SK-N-MC (cell line): ENCODE results near the gene ARSB.
A peak's percentile ranks its signal among the peaks of the same experiment; 100 is the strongest.

Source experiments
- DNase-seq: peaks from one replicate; pipeline ENCODE4 v3.0.0-alpha.2; 2011; ENCODE audit warnings: low read depth, low spot score
- H3K27ac ChIP-seq: fragments of 200-600 bp; sonication (generic); 2 replicates; pipeline ENCODE4 v1.5.1; 2016; ENCODE audit warnings: mixed run types
- H3K36me3 ChIP-seq: fragments of 200-600 bp; sonication (generic); 2 replicates; pipeline ENCODE4 v1.6.1; 2017; ENCODE audit warnings: antibody characterized with exemption, low read length, mixed read lengths; ENCODE audit not compliant: insufficient read depth
- H3K4me3 ChIP-seq: fragments of 200-600 bp; sonication (generic); 2 replicates; pipeline ENCODE4 v1.5.1; 2016
- H3K9ac ChIP-seq: fragments of 200-600 bp; sonication (generic); 2 replicates; pipeline ENCODE4 v1.8.0; 2017; ENCODE audit warnings: mixed run types, mixed read lengths; ENCODE audit not compliant: insufficient read length
- H3K9me3 ChIP-seq: fragments of 200-600 bp; sonication (generic); 2 replicates; pipeline ENCODE4 v1.6.1; 2017; ENCODE audit warnings: low read depth, mild to moderate bottlenecking, antibody characterized with exemption, low read length, moderate library complexity, mixed read lengths
- EZH2 ChIP-seq: fragments of 200-600 bp; sonication (generic); IDR thresholded peaks from one replicate; pipeline ENCODE4 v1.6.1; 2017; ENCODE audit warnings: antibody characterized with exemption
- FOXP2 ChIP-seq: optimal IDR thresholded peaks from 2 replicates; pipeline ENCODE3; 2011; ENCODE audit warnings: mild to moderate bottlenecking, moderate library complexity; ENCODE audit not compliant: insufficient read depth; ENCODE audit errors: extremely low read length, control extremely low read depth
- POLR2AphosphoS5 ChIP-seq: IDR thresholded peaks from 2 replicates; pipeline ENCODE4 v1.6.1; 2012; ENCODE audit warnings: mild to moderate bottlenecking, low read depth, low read length, borderline replicate concordance

Gene ARSB

GRCh38 chr5:79022771-79023170 is 37.7 kb upstream of the ARSB start:
- no peak overlapping the region for H3K9ac ChIP-seq
- no peak for TF ChIP-seq EZH2
- no peak for TF ChIP-seq POLR2AphosphoS5
- no peak for TF ChIP-seq FOXP2
- H3K36me3 ChIP-seq: no peaks in the 10 kb centered on the region
- peak overlapping the region; percentile 6 for H3K4me3 ChIP-seq
- H3K27ac ChIP-seq: peak overlapping the region; percentile 44; the same call in 1 of the 2 replicates
- no peak for DNase-seq
- no peaks in the 10 kb centered on the region for H3K9me3 ChIP-seq

GRCh38 chr5:79021753-79022152 is 36.6 kb upstream of the ARSB start:
- no peak overlapping the region for H3K27ac ChIP-seq

GRCh38 chr5:79020861-79021561 is 35.9 kb upstream of the ARSB start:
- TF ChIP-seq POLR2AphosphoS5 (no peak), EZH2 (no peak), FOXP2 (no peak)
- no peak overlapping the region for H3K27ac ChIP-seq

More at GRCh38 chr5:79021753-79022152, 36.6 kb upstream of the ARSB start:
- TF ChIP-seq EZH2: no peak
- TF ChIP-seq POLR2AphosphoS5: no peak
- no peak for TF ChIP-seq FOXP2
- Histone ChIP-seq H3K4me3 (no peak overlapping the region), H3K9me3 (no peaks in the 10 kb centered on the region), H3K9ac (no peak overlapping the region), H3K36me3 (no peaks in the 10 kb centered on the region)
- DNase-seq: no peak

GRCh38 chr5:79014631-79015030 is 29.5 kb upstream of the ARSB start:
- H3K9me3 ChIP-seq: no peaks in the 10 kb centered on the region
- DNase-seq: no peak
- no peak overlapping the region for H3K9ac ChIP-seq
- no peak overlapping the region for H3K4me3 ChIP-seq
- TF ChIP-seq FOXP2: no peak
- no peak for TF ChIP-seq EZH2
- TF ChIP-seq POLR2AphosphoS5: no peak
- H3K36me3 ChIP-seq: no peaks in the 10 kb centered on the region
- H3K27ac ChIP-seq: no peak overlapping the region

More at GRCh38 chr5:79020861-79021561, 35.9 kb upstream of the ARSB start:
- Histone ChIP-seq H3K36me3 (no peaks in the 10 kb centered on the region), H3K9me3 (no peaks in the 10 kb centered on the region), H3K9ac (no peak overlapping the region), H3K4me3 (0 out of 2 replicates have a peak overlapping the region, but pooled peaks have one; percentile 0)
- no peak for DNase-seq

GRCh38 chr5:79011869-79012268 is 26.8 kb upstream of the ARSB start:
- H3K9ac ChIP-seq: no peak overlapping the region
- no peak overlapping the region for H3K27ac ChIP-seq

GRCh38 chr5:79011219-79011836 is 26.2 kb upstream of the ARSB start:
- TF ChIP-seq EZH2 (no peak), FOXP2 (no peak), POLR2AphosphoS5 (no peak)

More at GRCh38 chr5:79011869-79012268, 26.8 kb upstream of the ARSB start:
- TF ChIP-seq POLR2AphosphoS5 (no peak), EZH2 (no peak), FOXP2 (no peak)
- no peak overlapping the region for H3K4me3 ChIP-seq
- no peaks in the 10 kb centered on the region for H3K9me3 ChIP-seq
- no peaks in the 10 kb centered on the region for H3K36me3 ChIP-seq
- DNase-seq: no peak

GRCh38 chr5:79008362-79008761 is 23.3 kb upstream of the ARSB start:
- no peaks in the 10 kb centered on the region for H3K36me3 ChIP-seq
- no peak overlapping the region for H3K4me3 ChIP-seq
- no peak overlapping the region for H3K27ac ChIP-seq
- no peak overlapping the region for H3K9ac ChIP-seq
- no peaks in the 10 kb centered on the region for H3K9me3 ChIP-seq
- no peak for TF ChIP-seq FOXP2
- no peak for TF ChIP-seq POLR2AphosphoS5
- TF ChIP-seq EZH2: no peak
- no peak for DNase-seq

More at GRCh38 chr5:79011219-79011836, 26.2 kb upstream of the ARSB start:
- H3K9me3 ChIP-seq: no peaks in the 10 kb centered on the region
- no peak overlapping the region for H3K9ac ChIP-seq
- H3K4me3 ChIP-seq: no peak overlapping the region
- no peak overlapping the region for H3K27ac ChIP-seq
- no peaks in the 10 kb centered on the region for H3K36me3 ChIP-seq
- DNase-seq: no peak

- Histone ChIP-seq H3K9me3 (no peaks in the 10 kb centered on the region), H3K4me3 (no peak overlapping the region), H3K9ac (no peak overlapping the region), H3K36me3 (no peaks in the 10 kb centered on the region), H3K27ac (no peak overlapping the region)
- TF ChIP-seq EZH2: no peak
- no peak for TF ChIP-seq POLR2AphosphoS5
- no peak for TF ChIP-seq FOXP2
- no peak for DNase-seq
Observed at GRCh38 chr5:79007872-79008271, 22.8 kb upstream of the ARSB start.
